Hematopoietic multipotent progenitor cell treated with erythropoietin and hydrocortisone succinate and interleukin-3 and kit ligand, for 17 days (in vitro differentiated cells): ENCODE measurements around the gene SSNA1.

ENCODE experiments used
- DNase-seq: peaks from one replicate; pipeline ENCODE4 v3.0.0-alpha.2; 2015; ENCODE audit warnings: low spot score

Gene SSNA1

GRCh38 chr9:137201205-137201868, 12.9 kb downstream of the SSNA1 start:
- no peak for DNase-seq

- no peak for DNase-seq
Observed at GRCh38 chr9:137202966-137203365, 14.5 kb downstream of the SSNA1 start.

GRCh38 chr9:137204731-137205125, 16.3 kb downstream of the SSNA1 start:
- no peak for DNase-seq

- peak; percentile 93 for DNase-seq
Observed at GRCh38 chr9:137205126-137206069, 16.9 kb downstream of the SSNA1 start, which contains the start of the genes NDOR1 and TMEM203. TSS of gene NDOR1 (plus strand) at chr9:137205700. CDS start at chr9:137205778, 78 bp downstream. TSS of gene TMEM203 (minus strand) at chr9:137205648. CDS start at chr9:137205414, 234 bp downstream.

- peak; percentile 67 for DNase-seq
Observed at GRCh38 chr9:137206602-137207001, 18.1 kb downstream of the SSNA1 start.

GRCh38 chr9:137211532-137211931, 23.1 kb downstream of the SSNA1 start:
- no peak for DNase-seq

GRCh38 chr9:137212520-137212919, 24.0 kb downstream of the SSNA1 start:
- no peak for DNase-seq

- DNase-seq, result peak; percentile 39
Observed at GRCh38 chr9:137213160-137214060, 24.9 kb downstream of the SSNA1 start.

GRCh38 chr9:137214620-137215019, 26.1 kb downstream of the SSNA1 start:
- DNase-seq, result no peak

- DNase-seq, result no peak
Observed at GRCh38 chr9:137215196-137215986, 26.9 kb downstream of the SSNA1 start.

GRCh38 chr9:137216188-137216965, 27.9 kb downstream of the SSNA1 start:
- DNase-seq, result no peak

- peak; percentile 31 for DNase-seq
Observed at GRCh38 chr9:137217276-137218211, 29.1 kb downstream of the SSNA1 start.

GRCh38 chr9:137218212-137218753, 29.8 kb downstream of the SSNA1 start:
- DNase-seq, result no peak

GRCh38 chr9:137218754-137219271, 30.3 kb downstream of the SSNA1 start:
- DNase-seq, result peak; percentile 84

- DNase-seq, result no peak
Observed at GRCh38 chr9:137219757-137220316, 31.4 kb downstream of the SSNA1 start.

- DNase-seq, result no peak
Observed at GRCh38 chr9:137220317-137221094, 32.0 kb downstream of the SSNA1 start.

- no peak for DNase-seq
Observed at GRCh38 chr9:137221095-137221505, 32.6 kb downstream of the SSNA1 start.
